ENCODE results near the gene PTPRN2.
A peak's percentile ranks its signal among the peaks of the same experiment; 100 is the strongest.

The PTPRN2 gene

GRCh38 chr7:158375034-158375433 lies 212.6 kb downstream of the PTPRN2 start:
- intact Hi-C loops (cut with DNase I), result no loop called here

GRCh38 chr7:158374586-158374985 lies 213.0 kb downstream of the PTPRN2 start:
- intact Hi-C loops (cut with DNase I), result no loop called here

More at GRCh38 chr7:158375034-158375433, 212.6 kb downstream of the PTPRN2 start:
- DNase-seq, result no peak

GRCh38 chr7:158374146-158374545 lies 213.5 kb downstream of the PTPRN2 start:
- no peak for DNase-seq
- intact Hi-C loops (cut with DNase I), result no loop called here

More at GRCh38 chr7:158374586-158374985, 213.0 kb downstream of the PTPRN2 start:
- no peak for DNase-seq

GRCh38 chr7:158373476-158374133 lies 214.0 kb downstream of the PTPRN2 start:
- intact Hi-C loops (cut with DNase I), result no loop called here
- DNase-seq, result peak in 7 of 42 donors; percentile 22 to 68 (median 41)

GRCh38 chr7:158372400-158373342 lies 215.0 kb downstream of the PTPRN2 start:
- no peak for DNase-seq
- intact Hi-C loops (cut with DNase I), result no loop called here

- intact Hi-C loops (cut with DNase I), result no loop called here
- DNase-seq, result peak in 1 of 42 donors; percentile 1
These were observed 215.8 kb downstream of the PTPRN2 start for GRCh38 chr7:158371856-158372255.

GRCh38 chr7:158369866-158370265 lies 217.8 kb downstream of the PTPRN2 start:
- DNase-seq, result peak in 3 of 42 donors; percentile 5 to 13 (median 8)
- intact Hi-C loops (cut with DNase I), result no loop called here

- intact Hi-C loops (cut with DNase I), result no loop called here
- DNase-seq, result peak in 2 of 42 donors; percentile 7 to 10
These were observed 218.3 kb downstream of the PTPRN2 start for GRCh38 chr7:158369290-158369689.

GRCh38 chr7:158368449-158368848 lies 219.2 kb downstream of the PTPRN2 start:
- intact Hi-C loops (cut with DNase I), result no loop called here
- DNase-seq, result peak in 2 of 42 donors; percentile 8 to 11

GRCh38 chr7:158367634-158367982 lies 220.0 kb downstream of the PTPRN2 start:
- DNase-seq, result no peak
- intact Hi-C loops (cut with DNase I), result no loop called here

GRCh38 chr7:158366916-158367633 lies 220.5 kb downstream of the PTPRN2 start:
- intact Hi-C loops (cut with DNase I), result no loop called here

GRCh38 chr7:158366346-158366745 lies 221.3 kb downstream of the PTPRN2 start:
- intact Hi-C loops (cut with DNase I), result no loop called here
- peak in 17 of 42 donors; percentile 15 to 61 (median 44) for DNase-seq

More at GRCh38 chr7:158366916-158367633, 220.5 kb downstream of the PTPRN2 start:
- peak in 2 of 42 donors; percentile 3 to 28 for DNase-seq

- DNase-seq, result peak in 1 of 42 donors; percentile 11
- intact Hi-C loops (cut with DNase I), result no loop called here
These were observed 222.4 kb downstream of the PTPRN2 start for GRCh38 chr7:158365267-158365666.

- intact Hi-C loops (cut with DNase I), result no loop called here
- DNase-seq, result peak in 2 of 42 donors; percentile 9 to 23
These were observed 223.2 kb downstream of the PTPRN2 start for GRCh38 chr7:158364451-158364850.

- peak in 9 of 42 donors; percentile 15 to 60 (median 32) for DNase-seq
These were observed 224.4 kb downstream of the PTPRN2 start for GRCh38 chr7:158362912-158363905.

GRCh38 chr7:158362001-158362400 lies 225.6 kb downstream of the PTPRN2 start:
- intact Hi-C loops (cut with DNase I), result no loop called here
- peak in 6 of 42 donors; percentile 1 to 22 (median 19) for DNase-seq

More at GRCh38 chr7:158362912-158363905, 224.4 kb downstream of the PTPRN2 start:
- intact Hi-C loops (cut with DNase I), result no loop called here

- intact Hi-C loops (cut with DNase I), result no loop called here
- DNase-seq, result peak in 4 of 42 donors; percentile 2 to 36 (median 12)
These were observed 226.2 kb downstream of the PTPRN2 start for GRCh38 chr7:158361326-158361946.

Data from head of caudate nucleus (tissue), 42 donors.